B cell (primary cell): Measurements from ENCODE around the gene PLXNA1.

ENCODE experiments used
- EZH2 ChIP-seq: IDR thresholded peaks from 2 replicates; pipeline ENCODE4 v1.6.1; 2012; ENCODE audit warnings: borderline replicate concordance, low read depth, mild to moderate bottlenecking, moderate library complexity, low read length; ENCODE audit not compliant: insufficient read depth, poor library complexity, severe bottlenecking
- TF ChIP-seq, protein P1 (sequence below): fragments of 200-600 bp; IDR thresholded peaks from one replicate; pipeline ENCODE4 v1.8.0; 2022; ENCODE audit warnings: antibody characterized with exemption, mild to moderate bottlenecking

DNA sequence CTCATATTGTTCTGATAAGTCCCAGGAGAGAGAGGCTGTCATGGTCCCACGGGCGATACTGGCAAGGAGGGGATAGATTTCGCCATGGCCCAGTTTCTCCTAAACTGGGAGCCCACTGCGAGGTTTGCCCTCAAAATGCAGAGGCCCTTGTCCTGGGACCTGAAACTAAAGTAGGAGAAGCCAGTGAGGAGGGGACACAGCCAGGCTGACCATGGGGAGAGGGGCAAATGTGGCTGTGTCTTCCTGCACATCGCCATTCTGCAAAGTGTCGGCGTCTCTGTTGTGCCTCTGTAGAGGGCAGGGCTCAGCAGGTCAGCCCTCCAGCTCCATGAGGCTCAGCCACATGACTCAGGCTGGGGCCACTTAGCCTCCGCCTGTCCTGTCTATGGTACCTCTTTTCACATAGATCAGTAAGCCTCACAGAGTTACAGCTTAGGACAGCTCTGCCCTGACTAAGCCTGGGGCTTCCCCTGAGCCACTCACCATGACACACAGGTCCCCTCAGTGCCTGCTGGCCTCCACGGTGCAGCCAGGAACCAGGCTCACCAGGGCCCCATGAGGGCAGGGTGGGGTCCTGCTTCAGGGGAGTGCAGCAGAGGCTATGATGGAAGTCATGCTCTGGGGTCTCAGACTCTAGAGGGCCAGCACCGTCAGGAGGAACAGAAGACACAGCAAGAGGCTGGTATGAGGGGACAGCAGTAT is 28.6 kb upstream of the PLXNA1 start:
- no peak for TF ChIP-seq EZH2
- TF ChIP-seq, protein P1, sequence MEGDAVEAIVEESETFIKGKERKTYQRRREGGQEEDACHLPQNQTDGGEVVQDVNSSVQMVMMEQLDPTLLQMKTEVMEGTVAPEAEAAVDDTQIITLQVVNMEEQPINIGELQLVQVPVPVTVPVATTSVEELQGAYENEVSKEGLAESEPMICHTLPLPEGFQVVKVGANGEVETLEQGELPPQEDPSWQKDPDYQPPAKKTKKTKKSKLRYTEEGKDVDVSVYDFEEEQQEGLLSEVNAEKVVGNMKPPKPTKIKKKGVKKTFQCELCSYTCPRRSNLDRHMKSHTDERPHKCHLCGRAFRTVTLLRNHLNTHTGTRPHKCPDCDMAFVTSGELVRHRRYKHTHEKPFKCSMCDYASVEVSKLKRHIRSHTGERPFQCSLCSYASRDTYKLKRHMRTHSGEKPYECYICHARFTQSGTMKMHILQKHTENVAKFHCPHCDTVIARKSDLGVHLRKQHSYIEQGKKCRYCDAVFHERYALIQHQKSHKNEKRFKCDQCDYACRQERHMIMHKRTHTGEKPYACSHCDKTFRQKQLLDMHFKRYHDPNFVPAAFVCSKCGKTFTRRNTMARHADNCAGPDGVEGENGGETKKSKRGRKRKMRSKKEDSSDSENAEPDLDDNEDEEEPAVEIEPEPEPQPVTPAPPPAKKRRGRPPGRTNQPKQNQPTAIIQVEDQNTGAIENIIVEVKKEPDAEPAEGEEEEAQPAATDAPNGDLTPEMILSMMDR, result no peak
